OCI-M2 (cell line): ENCODE measurements around the gene IL9R.
"Not testable (repeated sequence)": the region's sequence is repeated elsewhere in the genome, so short reads cannot be mapped to it uniquely, and the experiment has no call there.

Experiments used
- DNase-seq: peaks from one replicate; lab custom pipeline; 2025; ENCODE audit not compliant: unreplicated experiment; lab: John Stamatoyannopoulos, UW

Gene IL9R

DNA sequence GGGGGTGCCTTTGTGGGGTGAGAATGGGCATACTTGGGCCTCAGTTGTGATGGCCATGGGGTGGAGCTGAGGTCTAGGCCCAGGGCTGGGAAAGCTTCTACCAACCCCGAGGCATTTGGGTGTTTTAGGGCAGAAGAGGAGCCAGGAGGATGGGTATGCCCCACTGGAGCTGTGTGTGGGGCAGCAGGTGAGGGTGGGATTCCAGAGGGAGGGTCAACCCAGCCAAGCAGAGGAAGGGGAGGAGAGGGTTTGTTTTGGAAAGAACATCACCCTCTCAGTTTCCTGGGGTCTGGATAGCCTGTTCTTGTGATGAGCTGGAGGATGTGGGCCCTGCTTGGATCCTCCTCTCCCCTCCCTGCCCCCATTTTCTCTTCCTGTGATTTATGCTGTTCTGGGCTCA lies 620 bp downstream of the IL9R start:
- DNase-seq, result no peak

DNA sequence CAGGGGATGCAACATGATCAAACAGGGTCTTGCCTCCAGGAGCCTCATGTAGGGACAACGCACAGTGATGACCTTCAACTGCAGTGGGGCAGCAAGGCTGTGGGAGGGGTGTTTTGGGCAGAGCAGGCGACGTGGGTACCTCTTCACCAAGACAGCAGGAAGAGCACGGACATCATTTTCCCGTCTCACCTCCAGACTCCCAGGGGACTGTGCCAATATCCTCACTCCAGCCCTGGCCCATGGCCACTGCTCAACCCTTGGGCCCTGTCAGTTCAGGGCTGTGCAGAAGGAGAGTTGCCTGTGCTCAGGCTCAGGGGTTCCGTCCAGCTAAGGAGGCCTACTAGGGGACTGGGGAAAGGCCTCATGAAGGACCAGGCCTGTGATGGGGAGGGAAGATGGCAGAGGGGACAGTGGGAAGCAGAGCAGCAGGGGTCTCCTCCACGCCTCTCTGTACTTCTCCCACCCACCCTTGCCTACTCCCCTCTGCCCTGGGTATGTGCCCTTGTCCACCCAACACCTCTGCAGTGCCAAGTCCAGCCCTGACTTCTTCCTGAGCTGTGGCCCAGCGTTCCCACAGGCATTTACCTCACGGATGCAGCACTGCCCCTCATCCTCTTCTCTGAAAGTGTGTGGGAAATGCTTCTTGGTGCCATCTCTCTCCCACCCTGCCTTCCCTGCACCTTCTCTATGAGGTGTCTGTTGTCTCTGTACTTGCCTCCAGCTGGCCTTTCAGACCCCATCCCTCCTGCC lies 1.4 kb downstream of the IL9R start:
- DNase-seq, result no peak

DNA sequence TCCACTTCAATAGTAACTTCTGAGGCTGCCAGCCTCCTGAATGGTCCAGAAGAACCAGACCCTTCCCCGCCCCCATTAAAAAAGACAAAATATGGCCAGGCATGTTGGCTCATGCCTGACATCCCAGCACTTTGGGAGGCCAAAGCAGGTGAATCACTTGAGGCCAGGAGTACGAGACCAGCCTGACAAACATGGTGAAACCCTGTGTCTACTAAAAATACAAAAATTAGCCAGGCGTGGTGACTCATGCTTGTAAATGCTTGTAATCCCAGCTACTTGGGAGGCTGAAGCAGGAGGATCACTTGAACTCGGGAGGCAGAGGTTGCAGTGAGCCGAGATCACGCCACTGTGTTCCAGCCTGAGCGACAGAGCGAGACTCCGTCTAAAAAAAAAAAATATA lies 2.3 kb downstream of the IL9R start:
- not testable (repeated sequence) for DNase-seq

DNA sequence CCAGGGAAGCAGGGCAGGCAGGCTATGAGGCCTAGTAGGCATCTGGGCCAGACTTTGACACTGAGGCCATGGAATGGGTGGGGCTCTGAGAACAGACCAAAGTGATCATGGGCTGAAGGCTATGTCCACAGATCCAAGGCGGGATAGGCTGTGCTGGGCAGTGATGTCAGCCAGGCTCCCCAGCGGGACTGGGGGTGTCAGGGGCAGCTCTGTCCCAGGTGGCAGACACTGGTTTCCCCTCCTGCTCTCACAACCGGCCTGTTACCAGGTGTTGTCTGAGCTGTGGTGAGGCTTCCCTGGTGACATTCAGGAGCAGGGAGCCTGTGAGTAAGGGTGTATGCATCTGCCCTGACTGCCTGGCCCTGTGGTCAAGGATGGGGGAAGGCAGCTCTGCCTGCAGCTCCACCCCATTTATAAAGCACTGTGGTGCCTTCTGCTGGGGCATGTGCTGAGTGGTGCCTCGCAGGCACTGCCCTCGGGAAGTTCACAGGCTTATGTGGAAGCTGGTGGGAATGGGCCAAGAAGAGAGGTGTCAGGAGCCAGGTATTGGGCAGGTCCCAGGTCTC lies 2.9 kb downstream of the IL9R start:
- DNase-seq, result no peak

DNA sequence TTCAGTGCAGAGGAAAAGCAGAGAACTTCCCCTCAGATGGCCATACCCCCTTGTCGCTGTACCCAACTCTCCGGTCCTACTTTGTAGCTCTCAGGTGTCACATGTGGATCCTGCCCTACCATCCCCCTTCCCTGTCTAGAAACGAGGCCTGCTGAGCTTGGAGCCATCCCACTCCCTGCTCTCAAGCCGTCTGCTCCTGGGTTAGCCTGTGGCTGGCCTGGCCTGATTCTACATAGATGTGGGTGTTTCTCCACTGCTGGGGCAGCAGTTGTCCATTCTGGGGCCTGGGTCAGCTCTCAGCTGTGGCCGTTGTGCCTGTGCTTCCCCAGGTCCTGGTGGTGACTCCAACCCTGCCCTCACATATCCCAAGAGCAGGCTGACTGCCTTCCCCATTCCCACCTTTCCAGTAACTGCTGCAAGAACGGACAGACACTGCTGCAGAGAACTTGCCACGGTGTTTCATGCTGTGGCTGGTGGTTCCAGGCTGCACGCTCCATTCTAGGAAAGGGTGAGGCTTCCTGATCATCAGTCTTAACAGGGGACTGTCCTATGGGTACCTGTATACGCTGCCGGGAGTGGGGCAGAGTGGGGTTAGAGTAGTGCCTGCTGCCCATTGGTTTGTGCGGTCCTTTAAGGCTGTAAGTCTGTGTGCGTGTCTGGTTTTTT lies 3.6 kb downstream of the IL9R start:
- no peak for DNase-seq

DNA sequence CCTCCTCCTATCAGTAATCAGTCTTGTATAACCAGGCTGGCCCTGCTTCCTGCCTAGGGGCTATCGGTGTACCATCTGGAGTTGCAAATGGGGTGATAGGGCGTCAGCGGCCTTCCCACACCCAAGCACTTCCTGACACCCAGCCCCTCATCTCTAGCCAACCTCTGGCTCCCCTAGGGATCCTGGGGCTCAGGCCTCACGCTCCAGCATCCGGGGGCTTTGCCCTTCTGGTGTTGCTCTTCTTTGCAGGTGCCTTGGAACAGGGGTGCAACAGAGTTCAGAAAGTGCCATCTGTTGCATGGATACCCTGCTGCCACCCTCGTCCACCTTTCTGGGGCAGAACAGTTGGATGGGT lies 4.1 kb downstream of the IL9R start:
- no peak for DNase-seq

DNA sequence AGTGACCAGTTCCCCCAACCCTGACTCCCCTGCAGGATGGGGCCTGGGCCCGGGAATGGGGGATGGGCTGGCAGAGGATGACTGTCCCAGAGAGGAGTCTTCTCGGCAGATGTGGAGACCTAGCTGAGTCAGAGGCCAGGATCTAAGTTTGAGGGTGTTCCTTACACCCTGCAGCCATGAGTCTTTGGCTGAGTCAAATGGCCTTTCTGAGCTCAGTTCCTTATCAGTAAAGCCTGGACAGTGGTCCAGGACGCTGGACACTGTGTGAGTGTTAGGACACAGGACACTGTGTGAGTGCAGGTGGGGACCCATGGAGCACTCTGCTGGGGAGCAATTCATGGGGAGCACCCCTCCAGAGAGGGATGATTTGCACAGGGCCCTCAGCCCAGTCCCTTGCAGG lies 5.0 kb downstream of the IL9R start:
- no peak for DNase-seq

DNA sequence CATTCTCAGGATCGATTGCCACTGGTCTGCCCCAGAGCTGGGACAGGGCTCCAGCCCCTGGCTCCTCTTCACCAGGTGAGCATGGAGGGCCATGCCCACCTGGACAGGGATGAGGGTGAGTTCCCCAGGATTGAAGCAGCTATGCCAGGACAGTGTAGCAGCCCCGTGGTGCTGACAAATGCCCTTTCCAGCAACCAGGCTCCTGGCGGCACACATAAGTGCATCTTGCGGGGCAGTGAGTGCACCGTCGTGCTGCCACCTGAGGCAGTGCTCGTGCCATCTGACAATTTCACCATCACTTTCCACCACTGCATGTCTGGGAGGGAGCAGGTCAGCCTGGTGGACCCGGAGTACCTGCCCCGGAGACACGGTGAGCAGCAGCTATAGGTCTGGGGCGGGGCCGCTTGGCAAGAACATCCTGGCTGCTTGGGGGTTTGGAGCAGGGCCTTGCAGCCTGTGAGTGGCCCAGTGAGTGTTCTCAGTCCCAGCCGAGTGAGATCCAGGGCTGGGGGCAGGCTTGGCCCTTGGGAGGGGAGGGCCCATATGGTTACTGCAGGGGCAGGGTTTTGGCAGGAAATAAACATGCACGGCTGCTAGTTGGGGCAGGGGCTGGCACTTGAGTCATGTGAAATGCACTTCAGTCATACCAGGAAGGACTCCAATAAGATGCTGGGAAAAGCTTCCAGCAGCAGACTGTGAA lies 6.1 kb downstream of the IL9R start:
- DNase-seq, result no peak

DNA sequence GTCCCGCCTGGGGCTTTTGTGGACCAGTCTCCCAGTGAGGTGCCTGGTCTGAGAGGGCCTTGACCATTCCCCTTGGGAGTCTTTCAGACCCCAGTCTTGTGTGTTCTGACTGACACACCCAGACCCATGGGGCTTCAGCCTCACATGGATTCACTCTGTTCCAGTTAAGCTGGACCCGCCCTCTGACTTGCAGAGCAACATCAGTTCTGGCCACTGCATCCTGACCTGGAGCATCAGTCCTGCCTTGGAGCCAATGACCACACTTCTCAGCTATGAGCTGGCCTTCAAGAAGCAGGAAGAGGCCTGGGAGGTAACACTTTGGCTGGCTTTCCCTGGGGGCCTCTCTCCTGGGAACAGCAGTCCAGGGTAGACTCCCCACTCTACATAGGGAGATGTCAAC lies 6.8 kb downstream of the IL9R start:
- no peak for DNase-seq

DNA sequence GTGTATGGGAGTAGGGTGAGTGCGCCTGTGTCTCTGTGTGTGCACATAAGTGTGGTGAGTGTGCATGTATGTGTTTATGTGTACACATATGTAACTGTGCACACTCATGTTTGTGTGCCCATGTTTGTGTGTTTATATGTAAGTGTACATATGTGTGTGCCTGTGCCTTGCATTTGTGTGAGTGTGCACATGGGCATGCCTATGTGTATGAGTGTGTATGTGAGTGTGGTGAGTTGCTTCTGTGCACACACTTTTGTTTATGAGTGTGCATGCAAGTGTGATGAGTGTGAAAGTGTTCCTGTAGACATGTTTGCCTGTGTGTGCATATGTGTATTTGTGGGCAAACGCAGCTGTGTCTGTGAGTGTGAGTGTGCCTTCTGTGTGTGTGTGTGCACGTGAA lies 7.2 kb downstream of the IL9R start:
- DNase-seq, result no peak

DNA sequence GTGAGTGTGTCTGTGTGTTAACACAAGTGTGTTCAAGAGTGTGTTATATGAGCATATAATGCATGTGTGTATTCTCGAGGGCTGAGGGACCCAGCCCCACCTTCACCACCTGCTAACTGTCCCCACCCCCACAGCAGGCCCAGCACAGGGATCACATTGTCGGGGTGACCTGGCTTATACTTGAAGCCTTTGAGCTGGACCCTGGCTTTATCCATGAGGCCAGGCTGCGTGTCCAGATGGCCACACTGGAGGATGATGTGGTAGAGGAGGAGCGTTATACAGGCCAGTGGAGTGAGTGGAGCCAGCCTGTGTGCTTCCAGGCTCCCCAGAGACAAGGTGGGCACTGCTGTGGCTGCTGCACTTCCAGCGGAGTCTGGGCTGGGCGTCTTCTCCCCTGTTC lies 7.6 kb downstream of the IL9R start:
- DNase-seq, result no peak

DNA sequence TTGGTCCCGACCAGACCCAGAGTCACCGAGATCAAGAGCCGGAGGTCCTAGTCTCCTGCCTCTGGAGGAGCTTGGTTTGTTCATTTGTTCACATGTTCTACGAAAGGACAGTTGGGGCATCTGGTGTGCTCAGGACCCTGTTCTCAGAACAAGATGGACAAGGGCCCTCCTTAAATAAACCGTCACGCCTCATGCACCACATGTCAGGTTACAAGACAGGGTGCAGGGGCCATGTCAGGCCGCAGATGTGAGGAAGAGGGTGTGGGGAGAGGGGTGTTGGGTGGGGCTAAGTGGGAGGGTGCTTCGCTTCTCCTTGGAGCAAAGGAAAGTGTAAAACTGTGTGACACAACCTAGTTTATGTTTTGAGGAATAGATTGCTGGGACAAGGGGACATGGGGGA lies 9.0 kb downstream of the IL9R start:
- DNase-seq, result not testable (repeated sequence)

DNA sequence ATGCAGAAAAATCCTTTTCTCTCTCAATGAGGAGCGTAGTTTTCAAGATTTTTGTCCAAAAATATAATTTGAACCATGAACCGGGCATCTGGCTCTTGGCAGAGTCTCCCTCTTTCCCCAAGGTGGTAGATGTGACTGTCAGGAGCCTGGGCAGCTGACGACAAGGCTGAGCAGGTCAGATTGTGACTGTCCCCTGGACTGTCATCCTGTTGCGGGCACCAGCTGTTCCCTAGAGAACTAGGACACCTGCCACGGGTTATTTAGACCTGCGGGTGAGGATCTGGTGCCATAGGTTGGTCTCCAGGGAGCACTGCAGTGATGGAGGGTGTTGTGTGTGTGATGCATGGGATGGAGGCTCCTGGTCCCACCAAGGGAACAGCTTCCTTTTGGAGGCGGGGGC lies 10.9 kb downstream of the IL9R start:
- DNase-seq, result not testable (repeated sequence)

DNA sequence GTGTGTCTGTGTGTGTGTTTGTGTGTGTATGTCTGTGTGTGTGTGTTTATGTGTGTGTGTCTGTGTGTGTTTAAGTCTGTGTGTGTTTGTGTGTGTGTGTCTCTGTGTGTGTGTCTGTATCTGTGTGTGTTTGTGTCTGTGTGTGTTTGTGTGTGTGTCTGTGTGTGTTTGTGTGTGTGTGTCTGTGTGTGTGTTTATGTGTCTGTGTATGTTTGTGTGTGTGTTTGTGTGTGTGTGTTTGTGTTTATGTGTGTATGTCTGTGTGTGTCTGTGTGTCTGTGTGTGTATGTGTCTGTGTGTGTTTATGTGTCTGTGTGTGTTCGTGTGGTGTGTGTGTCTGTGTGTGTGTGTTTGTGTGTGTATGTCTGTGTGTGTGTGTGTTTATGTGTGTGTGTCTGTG lies 11.4 kb downstream of the IL9R start:
- no peak for DNase-seq

DNA sequence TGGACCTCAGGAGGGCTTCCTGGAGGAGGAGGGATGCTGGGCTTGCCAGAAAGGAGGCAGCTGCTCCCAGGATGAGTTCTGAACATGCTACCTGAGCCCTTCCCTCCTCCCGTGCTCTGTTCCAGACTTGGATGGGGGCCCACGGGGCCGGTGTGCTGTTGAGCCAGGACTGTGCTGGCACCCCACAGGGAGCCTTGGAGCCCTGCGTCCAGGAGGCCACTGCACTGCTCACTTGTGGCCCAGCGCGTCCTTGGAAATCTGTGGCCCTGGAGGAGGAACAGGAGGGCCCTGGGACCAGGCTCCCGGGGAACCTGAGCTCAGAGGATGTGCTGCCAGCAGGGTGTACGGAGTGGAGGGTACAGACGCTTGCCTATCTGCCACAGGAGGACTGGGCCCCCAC lies 12.2 kb downstream of the IL9R start:
- DNase-seq, result not testable (repeated sequence)

DNA sequence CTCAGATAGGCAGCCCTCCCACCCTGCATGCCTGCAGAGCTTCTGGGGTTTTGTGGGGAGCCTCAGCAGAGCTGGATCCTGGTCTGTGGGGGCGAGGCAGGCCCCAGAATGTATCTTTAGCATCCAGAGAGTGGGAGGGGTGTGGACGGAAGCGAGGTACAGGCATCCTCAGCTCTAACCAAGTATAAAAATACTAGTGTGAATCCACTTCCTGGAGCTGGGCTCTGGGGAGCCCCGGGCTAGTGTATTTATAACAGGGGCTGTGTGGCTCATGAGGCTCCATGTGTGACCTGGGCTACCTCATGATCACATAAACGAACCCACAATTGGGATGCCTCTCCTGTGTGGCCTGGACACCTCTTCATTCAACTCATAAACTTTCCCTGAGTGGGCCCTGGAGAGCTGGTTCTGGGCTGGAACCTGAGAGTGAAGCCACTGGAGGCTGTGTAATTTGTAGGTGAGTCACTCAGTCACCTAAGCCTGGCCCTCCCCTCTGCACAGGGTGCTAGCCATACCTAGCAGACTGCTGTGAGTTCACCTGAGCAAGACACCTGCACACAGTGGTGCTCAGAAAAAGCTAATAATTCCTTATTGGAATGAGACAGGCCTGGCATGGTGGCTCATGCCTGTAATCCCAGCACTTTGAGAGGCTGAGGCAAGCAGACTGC lies 15.9 kb downstream of the IL9R start:
- DNase-seq, result not testable (repeated sequence)

DNA sequence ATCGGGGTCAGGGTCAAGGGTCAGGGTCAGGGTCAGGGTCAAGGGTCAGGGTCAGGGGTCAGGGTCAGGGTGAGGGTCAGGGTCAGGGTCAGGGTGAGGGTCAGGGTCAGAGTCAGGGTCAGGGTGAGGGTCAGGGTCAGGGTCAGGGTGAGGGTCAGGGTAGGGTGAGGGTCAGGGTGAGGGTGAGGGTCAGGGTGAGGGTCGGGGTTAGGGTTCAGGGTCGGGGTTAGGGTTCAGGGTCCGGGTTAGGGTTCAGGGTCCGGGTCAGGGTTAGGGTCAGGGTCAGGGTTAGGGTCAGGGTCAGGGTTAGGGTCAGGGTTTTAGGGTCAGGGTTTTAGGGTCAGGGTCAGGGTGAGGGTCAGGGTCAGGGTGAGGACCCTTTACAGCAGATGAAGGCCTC lies 22.4 kb downstream of the IL9R start:
- not testable (repeated sequence) for DNase-seq

DNA sequence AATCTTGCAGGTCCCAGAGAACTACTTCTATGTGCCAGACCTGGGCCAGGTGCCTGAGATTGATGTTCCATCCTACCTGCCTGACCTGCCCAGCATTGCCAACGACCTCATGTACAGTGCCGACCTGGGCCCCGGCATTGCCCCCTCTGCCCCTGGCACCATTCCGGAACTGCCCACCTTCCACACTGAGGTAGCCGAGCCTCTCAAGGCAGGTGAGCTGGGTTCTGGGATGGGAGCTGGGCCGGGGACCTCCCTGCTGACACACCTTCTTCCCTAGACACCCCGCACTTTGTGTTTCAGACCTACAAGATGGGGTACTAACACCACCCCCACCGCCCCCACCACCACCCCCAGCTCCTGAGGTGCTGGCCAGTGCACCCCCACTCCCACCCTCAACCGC lies 25.5 kb downstream of the IL9R start:
- not testable (repeated sequence) for DNase-seq

DNA sequence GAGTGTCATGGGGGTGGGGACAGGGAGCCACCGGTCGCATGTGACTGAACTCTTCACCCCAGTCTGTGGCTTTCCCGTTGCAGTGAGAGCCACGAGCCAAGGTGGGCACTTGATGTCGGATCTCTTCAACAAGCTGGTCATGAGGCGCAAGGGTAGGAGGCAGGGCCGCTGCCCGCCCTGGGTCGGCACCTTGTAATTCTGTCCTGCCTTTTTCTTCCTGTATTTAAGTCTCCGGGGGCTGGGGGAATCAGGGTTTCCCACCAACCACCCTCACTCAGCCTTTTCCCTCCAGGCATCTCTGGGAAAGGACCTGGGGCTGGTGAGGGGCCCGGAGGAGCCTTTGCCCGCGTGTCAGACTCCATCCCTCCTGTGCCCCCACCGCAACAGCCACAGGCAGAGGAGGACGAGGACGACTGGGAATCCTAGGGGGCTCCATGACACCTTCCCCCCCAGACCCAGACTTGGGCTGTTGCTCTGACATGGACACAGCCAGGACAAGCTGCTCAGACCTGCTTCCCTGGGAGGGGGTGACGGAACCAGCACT lies 27.5 kb downstream of the IL9R start:
- not testable (repeated sequence) for DNase-seq

DNA sequence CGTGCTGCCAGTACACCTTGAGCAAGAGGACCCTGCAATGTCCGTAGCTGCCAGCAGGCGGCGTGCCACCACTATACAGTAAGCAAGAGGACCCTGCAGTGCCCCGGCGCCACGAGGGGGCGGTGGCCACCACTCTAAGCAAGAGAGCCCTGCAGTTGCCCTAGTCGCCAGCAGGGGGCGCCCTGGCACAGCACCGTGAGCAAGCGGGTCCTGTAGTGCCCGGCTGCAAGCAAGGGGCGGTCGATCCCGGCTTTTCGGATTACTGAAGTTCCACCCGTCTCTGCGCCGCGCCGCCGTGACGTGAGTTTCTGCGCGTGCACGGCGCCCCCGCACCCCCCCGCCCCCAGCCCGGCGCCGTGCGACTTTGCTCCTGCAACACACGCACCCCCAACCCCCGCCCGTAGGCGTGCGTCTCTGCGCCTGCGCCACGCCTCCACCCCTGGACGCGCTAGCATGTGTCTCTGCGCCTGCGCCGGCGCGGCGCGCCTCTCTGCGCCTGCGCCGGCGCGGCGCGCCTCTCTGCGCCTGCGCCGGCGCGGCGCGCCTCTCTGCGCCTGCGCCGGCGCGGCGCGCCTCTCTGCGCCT lies 31.2 kb downstream of the IL9R start:
- not testable (repeated sequence) for DNase-seq

DNA sequence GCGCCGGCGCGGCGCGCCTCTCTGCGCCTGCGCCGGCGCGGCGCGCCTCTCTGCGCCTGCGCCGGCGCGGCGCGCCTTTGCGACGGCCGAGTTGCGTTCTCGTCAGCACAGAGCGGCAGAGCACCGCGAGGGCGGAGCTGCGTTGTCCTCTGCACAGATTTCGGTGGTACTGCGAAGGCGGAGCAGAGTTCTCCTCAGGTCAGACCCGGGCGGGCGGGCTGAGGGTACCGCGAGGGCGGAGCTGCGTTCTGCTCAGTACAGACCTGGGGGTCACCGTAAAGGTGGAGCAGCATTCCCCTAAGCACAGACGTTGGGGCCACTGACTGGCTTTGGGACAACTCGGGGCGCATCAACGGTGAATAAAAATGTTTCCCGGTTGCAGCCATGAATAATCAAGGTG lies 31.8 kb downstream of the IL9R start:
- not testable (repeated sequence) for DNase-seq
